Ishikawa (cell line): ENCODE measurements around the gene LY86.

Experiments used
- CEBPB ChIP-seq: IDR thresholded peaks from 2 replicates; pipeline ENCODE4 v1.6.1; 2012
- CREB1 ChIP-seq: IDR thresholded peaks from 2 replicates; pipeline ENCODE4 v1.6.1; 2012; ENCODE audit warnings: low read depth
- EGR1 ChIP-seq: IDR thresholded peaks from 2 replicates; pipeline ENCODE4 v1.6.1; 2012
- EP300 ChIP-seq: IDR thresholded peaks from 2 replicates; pipeline ENCODE4 v1.6.1; 2012; ENCODE audit warnings: borderline replicate concordance
- FOXM1 ChIP-seq: IDR thresholded peaks from 2 replicates; pipeline ENCODE4 v1.6.1; 2012; ENCODE audit warnings: low read depth, borderline replicate concordance
- MAX ChIP-seq: IDR thresholded peaks from 2 replicates; pipeline ENCODE4 v1.6.1; 2012
- NFIC ChIP-seq: IDR thresholded peaks from 2 replicates; pipeline ENCODE4 v1.6.1; 2012
- RAD21 ChIP-seq: IDR thresholded peaks from 2 replicates; pipeline ENCODE4 v1.6.1; 2012; ENCODE audit warnings: low read depth
- TAF1 ChIP-seq: IDR thresholded peaks from 2 replicates; pipeline ENCODE4 v1.6.1; 2012; ENCODE audit warnings: low read depth, mild to moderate bottlenecking
- TCF12 ChIP-seq: IDR thresholded peaks from 2 replicates; pipeline ENCODE4 v1.6.1; 2012; ENCODE audit warnings: low read depth
- TEAD4 ChIP-seq: IDR thresholded peaks from 2 replicates; pipeline ENCODE4 v1.6.1; 2012
- USF1 ChIP-seq: IDR thresholded peaks from 2 replicates; pipeline ENCODE4 v1.6.1; 2012
- YY1 ChIP-seq: IDR thresholded peaks from 2 replicates; pipeline ENCODE4 v1.6.1; 2012; ENCODE audit warnings: low read depth
- ZBTB7A ChIP-seq: IDR thresholded peaks from 2 replicates; pipeline ENCODE4 v1.6.1; 2012; ENCODE audit warnings: low read depth
- TF ChIP-seq, protein P1 (sequence below): IDR thresholded peaks from 2 replicates; pipeline ENCODE4 v1.6.1; 2012; ENCODE audit warnings: low read depth, mild to moderate bottlenecking

LY86 gene

DNA sequence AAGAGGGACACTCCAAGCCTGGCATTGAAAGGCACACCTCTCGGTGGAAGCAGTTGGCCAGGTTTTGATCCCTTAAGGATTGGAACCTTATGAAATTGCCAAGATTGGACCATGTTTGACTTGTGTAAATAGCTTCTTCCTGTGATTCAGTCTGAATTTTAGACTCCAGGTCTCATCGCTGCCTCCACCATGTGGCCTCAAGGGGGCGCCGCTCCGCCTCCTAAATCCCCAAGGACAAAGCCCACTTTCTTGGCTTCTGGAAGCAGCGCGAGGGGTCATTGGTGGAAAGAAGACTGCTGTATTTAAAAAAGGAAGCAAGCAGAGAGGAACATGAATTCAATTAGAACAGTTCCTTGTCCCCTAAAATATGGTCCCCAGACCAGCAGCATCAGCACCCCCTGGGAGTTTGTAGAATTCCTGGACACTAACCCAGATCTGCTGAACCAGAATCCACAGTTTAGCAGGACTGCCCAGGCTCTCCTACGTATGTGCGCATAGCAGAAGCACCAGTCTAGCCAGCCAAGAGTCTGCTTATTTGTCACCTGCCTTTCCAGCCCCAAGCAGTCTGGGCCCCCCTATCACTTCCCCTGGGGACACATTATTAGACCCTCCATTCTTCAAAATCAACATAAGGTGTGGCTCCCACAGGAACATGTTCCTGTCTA, 108.5 kb downstream of the LY86 start:
- TF ChIP-seq FOXM1 (0 out of 2 replicates have a peak, but pooled peaks have one; percentile 9), NFIC (no peak), EGR1 (no peak), YY1 (no peak), CEBPB (no peak), USF1 (no peak), EP300 (no peak), TAF1 (no peak), TCF12 (no peak), RAD21 (peak; percentile 86), ZBTB7A (0 out of 2 replicates have a peak, but pooled peaks have one; percentile 27), TEAD4 (no peak), MAX (peak; percentile 35; the same call in 1 of the 2 replicates), CREB1 (no peak)
- TF ChIP-seq, protein P1, sequence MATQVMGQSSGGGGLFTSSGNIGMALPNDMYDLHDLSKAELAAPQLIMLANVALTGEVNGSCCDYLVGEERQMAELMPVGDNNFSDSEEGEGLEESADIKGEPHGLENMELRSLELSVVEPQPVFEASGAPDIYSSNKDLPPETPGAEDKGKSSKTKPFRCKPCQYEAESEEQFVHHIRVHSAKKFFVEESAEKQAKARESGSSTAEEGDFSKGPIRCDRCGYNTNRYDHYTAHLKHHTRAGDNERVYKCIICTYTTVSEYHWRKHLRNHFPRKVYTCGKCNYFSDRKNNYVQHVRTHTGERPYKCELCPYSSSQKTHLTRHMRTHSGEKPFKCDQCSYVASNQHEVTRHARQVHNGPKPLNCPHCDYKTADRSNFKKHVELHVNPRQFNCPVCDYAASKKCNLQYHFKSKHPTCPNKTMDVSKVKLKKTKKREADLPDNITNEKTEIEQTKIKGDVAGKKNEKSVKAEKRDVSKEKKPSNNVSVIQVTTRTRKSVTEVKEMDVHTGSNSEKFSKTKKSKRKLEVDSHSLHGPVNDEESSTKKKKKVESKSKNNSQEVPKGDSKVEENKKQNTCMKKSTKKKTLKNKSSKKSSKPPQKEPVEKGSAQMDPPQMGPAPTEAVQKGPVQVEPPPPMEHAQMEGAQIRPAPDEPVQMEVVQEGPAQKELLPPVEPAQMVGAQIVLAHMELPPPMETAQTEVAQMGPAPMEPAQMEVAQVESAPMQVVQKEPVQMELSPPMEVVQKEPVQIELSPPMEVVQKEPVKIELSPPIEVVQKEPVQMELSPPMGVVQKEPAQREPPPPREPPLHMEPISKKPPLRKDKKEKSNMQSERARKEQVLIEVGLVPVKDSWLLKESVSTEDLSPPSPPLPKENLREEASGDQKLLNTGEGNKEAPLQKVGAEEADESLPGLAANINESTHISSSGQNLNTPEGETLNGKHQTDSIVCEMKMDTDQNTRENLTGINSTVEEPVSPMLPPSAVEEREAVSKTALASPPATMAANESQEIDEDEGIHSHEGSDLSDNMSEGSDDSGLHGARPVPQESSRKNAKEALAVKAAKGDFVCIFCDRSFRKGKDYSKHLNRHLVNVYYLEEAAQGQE = no peak

- TF ChIP-seq TCF12 (no peak), ZBTB7A (no peak), NFIC (no peak), YY1 (no peak), USF1 (no peak), FOXM1 (no peak), CEBPB (no peak), CREB1 (no peak), TEAD4 (no peak)
- TF ChIP-seq, protein P1 = no peak
These were observed 109.1 kb downstream of the LY86 start for GRCh38 chr6:6697620-6698019.

DNA sequence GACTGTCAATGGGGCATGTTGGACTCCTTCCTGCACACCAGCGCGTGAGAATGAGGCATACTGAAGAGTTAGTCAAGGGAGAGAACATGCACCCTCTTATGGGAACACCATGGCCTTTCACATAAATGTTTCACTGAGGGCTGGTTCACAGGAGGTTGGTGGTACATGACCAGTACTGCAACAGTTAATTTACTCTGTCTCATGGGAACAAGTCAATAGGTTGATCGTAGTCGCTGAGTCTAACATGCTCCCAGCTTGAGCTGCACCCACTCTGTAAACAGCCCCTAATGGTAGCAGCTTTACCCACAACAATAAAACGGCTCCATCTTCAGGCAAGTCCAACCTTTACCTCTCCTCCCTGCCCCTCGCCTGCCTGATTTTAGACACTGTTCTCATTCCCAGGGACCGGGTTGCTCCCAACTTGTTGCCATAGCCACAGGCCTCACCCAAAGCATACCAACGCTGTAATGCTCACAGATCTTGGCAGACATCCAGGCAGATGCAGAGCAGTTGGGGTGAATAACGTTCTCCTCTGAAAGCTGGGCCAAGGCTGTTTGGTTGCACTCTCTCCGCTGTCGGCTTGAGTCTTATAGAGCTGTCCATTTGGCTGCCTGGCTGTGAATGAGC, 111.3 kb downstream of the LY86 start:
- TF ChIP-seq CREB1 (no peak), YY1 (no peak; the same call in 1 of the 2 replicates), FOXM1 (no peak), TCF12 (peak; percentile 65; the same call in 1 of the 2 replicates), TAF1 (no peak), ZBTB7A (no peak), EGR1 (no peak), CEBPB (no peak), EP300 (peak; percentile 64; the same call in 1 of the 2 replicates), TEAD4 (peak; percentile 83), MAX (no peak; the same call in 1 of the 2 replicates), RAD21 (peak; percentile 42; the same call in 1 of the 2 replicates), NFIC (peak; percentile 95), USF1 (no peak)
- TF ChIP-seq, protein P1 = no peak
